Endothelial cell of umbilical vein (primary cell): Measurements from ENCODE around the gene TMEM132A. TPM values are rescaled to one million over a fixed set of nuclear protein-coding genes. Genes with fewer than 3 reads are reported as not detected.

ENCODE experiments used
- BruUV-seq: library from RNA; stranded (reverse); fragments of 400-500 nt; replicated peaks from 2 replicates; lab custom pipeline; 2021; lab: Mats Ljungman, UMichigan
- CTCF ChIA-PET: fragments of 300-600, 350-600 bp; sonication (Branson Sonifier 250); formaldehyde crosslinking; loops from one replicate; lab custom pipeline; 2021; ENCODE audit warnings: antibody characterized with exemption, inconsistent platforms; lab: Charles Lee
- POLR2A ChIA-PET: fragments of 300-600, 350-600 bp; sonication (Branson Sonifier 250); formaldehyde crosslinking; loops from one replicate; lab custom pipeline; 2021; ENCODE audit warnings: antibody characterized with exemption, inconsistent platforms; lab: Charles Lee
- DNase-seq: peaks from one replicate; pipeline ENCODE4 v3.0.0-alpha.2; 2011; ENCODE audit warnings: low read depth, low spot score
- FAIRE-seq: peaks from 2 replicates; lab custom pipeline; 2011; peaks lifted over from hg19 to GRCh38; lab: Jason Lieb, UNC
- H2AFZ ChIP-seq: 2 replicates; pipeline ENCODE4 v1.6.0; 2012; ENCODE audit warnings: low read depth, low read length, control low read depth, inconsistent platforms
- H3K27ac ChIP-seq: 2 replicates; pipeline ENCODE4 v1.5.1; 2011; ENCODE audit warnings: low read depth, mild to moderate bottlenecking, control low read depth, low read length, moderate library complexity; ENCODE audit not compliant: insufficient read depth
- H3K27me3 ChIP-seq, 2 experiments: 2 replicates each; pipeline versions ENCODE4 v1.6.0 to v1.6.1; 2011; ENCODE audit warnings: low read length in 2 of 2, mixed read lengths in 1 of 2; ENCODE audit not compliant: control insufficient read depth in 2 of 2, insufficient read depth in 2 of 2
- H3K36me3 ChIP-seq, 2 experiments: 2 replicates in 1 of 2; 3 replicates in 1 of 2; pipeline ENCODE4 v1.5.1; 2011; ENCODE audit warnings: low read length in 2 of 2, mild to moderate bottlenecking in 1 of 2, moderate library complexity in 1 of 2; ENCODE audit not compliant: control insufficient read depth in 2 of 2, insufficient read depth in 2 of 2; ENCODE audit errors: extremely low read depth in 1 of 2
- H3K4me1 ChIP-seq: 3 replicates; pipeline ENCODE4 v1.5.1; 2011; ENCODE audit warnings: mild to moderate bottlenecking, low read length; ENCODE audit not compliant: control insufficient read depth, insufficient read depth; ENCODE audit errors: extremely low read depth
- H3K4me2 ChIP-seq: 2 replicates; pipeline ENCODE4 v1.6.1; 2011; ENCODE audit warnings: low read length, control low read depth, mixed read lengths; ENCODE audit not compliant: insufficient read depth
- H3K4me3 ChIP-seq, 3 experiments: fragments of 200-600 bp in 1 of 3; sonication (generic), shearing (Covaris generic) in 1 of 3; replicated peaks in 1 of 3; 2 replicates each; pipeline ENCODE4 v1.5.1; 2011 to 2016; ENCODE audit warnings: control low read depth in 3 of 3, low read length in 3 of 3, mild to moderate bottlenecking in 2 of 3, inconsistent platforms in 1 of 3, low read depth in 1 of 3, moderate library complexity in 1 of 3; ENCODE audit not compliant: insufficient read depth in 1 of 3
- H3K79me2 ChIP-seq: 2 replicates; pipeline ENCODE4 v1.6.0; 2012; ENCODE audit warnings: low read length, inconsistent platforms; ENCODE audit not compliant: control insufficient read depth, insufficient read depth
- H3K9ac ChIP-seq: replicated peaks from 2 replicates; pipeline ENCODE3; 2011; ENCODE audit warnings: low read length, control low read depth; ENCODE audit not compliant: insufficient read depth; ENCODE audit errors: extremely low read depth
- H3K9me1 ChIP-seq: replicated peaks from 3 replicates; pipeline ENCODE4 v1.6.0; 2011; ENCODE audit warnings: mild to moderate bottlenecking, low read length; ENCODE audit not compliant: control insufficient read depth, insufficient read depth; ENCODE audit errors: extremely low read depth
- H3K9me3 ChIP-seq: replicated peaks from 2 replicates; pipeline ENCODE4 v1.5.1; 2012; ENCODE audit warnings: low read length, inconsistent platforms; ENCODE audit not compliant: control insufficient read depth, insufficient read depth
- H4K20me1 ChIP-seq: replicated peaks from 2 replicates; pipeline ENCODE3; 2011; ENCODE audit warnings: mild to moderate bottlenecking, low read length; ENCODE audit not compliant: control insufficient read depth, insufficient read depth; ENCODE audit errors: extremely low read depth
- CTCF ChIP-seq, 2 donors: IDR thresholded peaks; 1 replicate in 1 of 2; 2 replicates in 1 of 2; pipeline ENCODE4 v1.5.1; 2011; ENCODE audit warnings: low read length in 2 of 2, mild to moderate bottlenecking in 2 of 2, moderate library complexity in 2 of 2, control low read depth in 1 of 2, inconsistent platforms in 1 of 2, low read depth in 1 of 2; ENCODE audit not compliant: insufficient read depth in 1 of 2; ENCODE audit errors: extremely low read depth in 1 of 2
- EZH2 ChIP-seq: IDR thresholded peaks from 2 replicates; pipeline ENCODE4 v1.6.1; 2012; ENCODE audit warnings: borderline replicate concordance, low read depth, mild to moderate bottlenecking, moderate library complexity, low read length, inconsistent platforms; ENCODE audit not compliant: severe bottlenecking
- FOS ChIP-seq: IDR thresholded peaks from 2 replicates; pipeline ENCODE4 v1.6.1; 2011; ENCODE audit warnings: mild to moderate bottlenecking, low read length, moderate library complexity, borderline replicate concordance; ENCODE audit not compliant: insufficient read depth
- GATA2 ChIP-seq: IDR thresholded peaks from 2 replicates; pipeline ENCODE4 v1.7.0; 2011; ENCODE audit warnings: low read depth, mild to moderate bottlenecking, moderate library complexity, mixed read lengths, low read length; ENCODE audit not compliant: insufficient read length, insufficient read depth
- JUN ChIP-seq: IDR thresholded peaks from 2 replicates; pipeline ENCODE4 v1.6.1; 2011; ENCODE audit warnings: borderline replicate concordance, low read depth; ENCODE audit not compliant: insufficient read length, insufficient read depth
- MAX ChIP-seq: IDR thresholded peaks from 2 replicates; pipeline ENCODE4 v1.6.1; 2011; ENCODE audit not compliant: insufficient read depth, insufficient read length
- MYC ChIP-seq: IDR thresholded peaks from one replicate; pipeline ENCODE4 v1.6.1; 2011; ENCODE audit warnings: mild to moderate bottlenecking, low read depth, low read length
- POLR2A ChIP-seq: IDR thresholded peaks from 2 replicates; pipeline ENCODE4 v1.6.1; 2012; ENCODE audit warnings: low read depth, mild to moderate bottlenecking, control low read depth, low read length
- POLR2AphosphoS5 ChIP-seq: IDR thresholded peaks from 2 replicates; pipeline ENCODE4 v1.6.1; 2012; ENCODE audit warnings: low read depth, mild to moderate bottlenecking, control low read depth, low read length, moderate library complexity; ENCODE audit not compliant: insufficient read depth
- dilution Hi-C: fragments of 300-500 bp; cut with MboI; formaldehyde crosslinking; loops from one replicate; pipeline ENCODE4 v1.15.0; 2019; ENCODE audit warnings: low sequenced_read_pairs; ENCODE audit not compliant: extremely low pct_ligation_motif_present
- intact Hi-C: fragments of 100-400 bp; cut with micrococcal nuclease; formaldehyde crosslinking; loops from one replicate; pipeline ENCODE4 v1.10.0; 2022
- polyA plus RNA-seq, 4 experiments: library from polyadenylated mRNA; depleted of rRNA in 3 of 4; stranded (reverse) in 3 of 4; unstranded in 1 of 4; fragments of >200 nt; gene quantifications; 2 replicates each; pipeline versions ENCODE4 v1.2.1 to v1.2.3, GENCODE V29; 2011 to 2012; ENCODE audit warnings: missing spikeins in 1 of 4
- total RNA-seq: library from RNA; stranded (reverse); gene quantifications from 2 replicates; pipeline ENCODE4 v1.2.3, GENCODE V29; 2021

TMEM132A gene
- total and polyA plus RNA-seq, 2 donors (not counting 3 experiments of a cell fraction or from before 2014, with no cell fraction given): 74.3 to 106 TPM

- intact Hi-C loops (no loop called here), dilution Hi-C loops (no loop called here)
- FAIRE-seq (no peak), DNase-seq (no peak)
- Histone ChIP-seq H3K9me3 (no peaks in the 10 kb centered on the region), H3K9ac (no peak overlapping the region), H3K4me1 (no peaks in the 10 kb centered on the region), H2AFZ (no peak overlapping the region), H3K4me2 (no peak overlapping the region), H3K27ac (no peak overlapping the region), H4K20me1 (no peaks in the 10 kb centered on the region), H3K79me2 (no peaks in the 10 kb centered on the region), H3K9me1 (no peaks in the 10 kb centered on the region), H3K4me3 (no peak overlapping the region), H3K36me3 (no peaks in the 10 kb centered on the region), H3K27me3 (no peaks in the 10 kb centered on the region)
- ChIA-PET POLR2A (no interaction called here), CTCF (interaction anchor here (1.6 to 3.2 kb wide), 2 partner anchors 19 to 49 kb away, joined by 7 to 18 read pairs; no protein-coding TSS in a partner anchor)
- BruUV-seq: no TSS peak
- TF ChIP-seq JUN (no peak), FOS (no peak), EZH2 (no peak), MYC (no peak), CTCF (IDR thresholded peaks at IDR 0.05; ENCODE audit: extremely low read depth in 1 of 2, insufficient read depth in 1 of 2, low read depth in 1 of 2, low read length in 2 of 2) (no peak), POLR2AphosphoS5 (no peak), MAX (no peak), POLR2A (no peak), GATA2 (no peak)
Measured at GRCh38 chr11:60879971-60880588, 44.2 kb upstream of the TMEM132A start.
